GM12892 (cell line): ENCODE results near the gene EFL1.

ENCODE experiments used
- DNase-seq: peaks from one replicate; pipeline ENCODE4 v3.0.0; 2011; ENCODE audit not compliant: insufficient read length
- FAIRE-seq: peaks from 2 replicates; lab custom pipeline; 2011; peaks lifted over from hg19 to GRCh38; lab: Jason Lieb, UNC
- POLR2A ChIP-seq: IDR thresholded peaks from 2 replicates; pipeline ENCODE4 v1.6.1; 2011; ENCODE audit warnings: low read depth, low read length, control low read depth
- POLR2AphosphoS5 ChIP-seq: IDR thresholded peaks from 2 replicates; pipeline ENCODE4 v1.6.1; 2011; ENCODE audit warnings: low read depth, low read length, control low read depth
- TAF1 ChIP-seq: IDR thresholded peaks from 2 replicates; pipeline ENCODE4 v1.6.1; 2011; ENCODE audit warnings: low read depth, mild to moderate bottlenecking, control low read depth, low read length, borderline replicate concordance

EFL1 gene

DNA sequence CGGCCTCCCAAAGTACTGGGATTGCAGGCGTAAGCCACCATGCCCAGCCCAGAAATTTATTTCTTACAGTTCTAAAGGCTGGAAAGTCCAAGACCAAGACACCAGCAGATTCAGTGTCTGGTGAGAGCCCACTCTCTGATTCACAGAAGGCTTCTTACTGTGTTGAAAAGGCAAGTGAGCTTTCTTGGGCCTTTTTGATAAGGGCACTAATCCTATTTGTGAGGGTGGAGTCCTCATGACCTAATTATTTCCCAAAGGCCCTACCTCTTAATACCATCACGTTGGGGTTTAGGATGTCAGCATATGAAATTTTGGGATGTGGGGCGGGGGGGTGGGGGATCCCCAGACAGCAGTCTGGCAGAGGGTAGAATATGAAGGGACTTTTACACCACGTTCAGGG is 169.2 kb downstream of the EFL1 start:
- TF ChIP-seq POLR2AphosphoS5 (no peak), POLR2A (no peak), TAF1 (no peak)
- DNase-seq: no peak
- FAIRE-seq: no peak

DNA sequence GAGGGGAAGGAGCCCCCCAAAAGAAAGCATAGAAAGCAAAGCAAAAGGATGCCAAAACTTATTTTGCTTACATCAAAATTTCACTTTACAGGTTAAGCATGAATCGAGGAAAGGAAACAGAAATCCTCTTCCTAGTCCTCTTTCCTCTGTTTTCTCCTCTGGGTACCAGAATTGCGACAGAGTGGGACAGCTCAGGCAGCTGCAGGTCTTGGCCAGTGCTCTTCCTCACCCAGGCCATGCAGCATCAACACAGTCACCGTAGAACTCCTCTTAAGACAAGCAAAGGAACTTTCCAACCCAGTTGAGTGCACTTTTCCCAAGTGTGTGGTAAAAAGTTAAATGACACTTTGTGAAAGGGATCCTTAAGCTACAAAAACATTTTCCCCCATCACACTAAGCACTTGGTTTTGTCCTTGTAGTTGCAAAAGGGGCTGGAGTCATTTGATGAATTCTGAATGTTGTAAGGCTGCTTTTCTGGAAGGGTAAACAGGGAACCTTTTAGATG is 170.8 kb downstream of the EFL1 start:
- TF ChIP-seq TAF1: no peak
- TF ChIP-seq POLR2AphosphoS5: no peak
- no peak for TF ChIP-seq POLR2A
- DNase-seq: no peak
- FAIRE-seq: no peak

DNA sequence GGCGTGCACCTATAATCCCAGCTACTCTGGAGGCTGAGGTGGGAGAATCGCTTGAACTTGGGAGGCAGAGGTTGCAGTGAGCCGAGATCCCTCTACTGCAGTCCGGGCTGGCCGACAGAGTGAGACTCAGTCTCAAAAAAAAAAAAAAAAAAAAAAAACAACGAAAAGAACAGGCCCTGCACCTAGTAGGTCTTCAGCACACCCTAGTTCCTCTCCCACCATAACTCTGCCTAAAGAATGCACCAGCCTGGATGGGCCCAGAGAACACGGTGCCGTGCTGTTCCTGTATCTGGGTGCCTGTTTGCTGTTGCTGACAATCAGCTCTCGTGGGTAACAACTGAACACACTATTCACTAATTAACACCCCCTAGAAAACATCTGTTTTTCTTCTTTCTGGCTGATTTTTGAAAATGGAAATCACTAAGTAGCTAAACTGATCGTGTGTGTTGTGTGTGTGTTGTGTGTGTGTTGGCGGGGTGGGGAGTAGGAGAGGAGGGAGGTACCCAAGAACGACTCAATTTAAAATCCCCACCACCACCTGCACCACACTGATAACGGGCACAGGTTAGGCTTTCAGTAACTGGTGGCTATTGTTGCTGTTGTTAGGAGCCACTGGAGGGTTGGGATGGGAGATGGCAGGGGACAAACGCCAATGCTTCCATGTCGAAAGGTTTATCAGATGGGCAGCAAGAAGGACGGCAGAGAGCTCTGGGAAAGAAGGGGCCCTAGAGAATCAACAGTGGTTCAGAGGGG is 176.1 kb downstream of the EFL1 start:
- no peak for FAIRE-seq
- DNase-seq: no peak
- TF ChIP-seq POLR2A: no peak
- no peak for TF ChIP-seq POLR2AphosphoS5
- TF ChIP-seq TAF1: no peak

DNA sequence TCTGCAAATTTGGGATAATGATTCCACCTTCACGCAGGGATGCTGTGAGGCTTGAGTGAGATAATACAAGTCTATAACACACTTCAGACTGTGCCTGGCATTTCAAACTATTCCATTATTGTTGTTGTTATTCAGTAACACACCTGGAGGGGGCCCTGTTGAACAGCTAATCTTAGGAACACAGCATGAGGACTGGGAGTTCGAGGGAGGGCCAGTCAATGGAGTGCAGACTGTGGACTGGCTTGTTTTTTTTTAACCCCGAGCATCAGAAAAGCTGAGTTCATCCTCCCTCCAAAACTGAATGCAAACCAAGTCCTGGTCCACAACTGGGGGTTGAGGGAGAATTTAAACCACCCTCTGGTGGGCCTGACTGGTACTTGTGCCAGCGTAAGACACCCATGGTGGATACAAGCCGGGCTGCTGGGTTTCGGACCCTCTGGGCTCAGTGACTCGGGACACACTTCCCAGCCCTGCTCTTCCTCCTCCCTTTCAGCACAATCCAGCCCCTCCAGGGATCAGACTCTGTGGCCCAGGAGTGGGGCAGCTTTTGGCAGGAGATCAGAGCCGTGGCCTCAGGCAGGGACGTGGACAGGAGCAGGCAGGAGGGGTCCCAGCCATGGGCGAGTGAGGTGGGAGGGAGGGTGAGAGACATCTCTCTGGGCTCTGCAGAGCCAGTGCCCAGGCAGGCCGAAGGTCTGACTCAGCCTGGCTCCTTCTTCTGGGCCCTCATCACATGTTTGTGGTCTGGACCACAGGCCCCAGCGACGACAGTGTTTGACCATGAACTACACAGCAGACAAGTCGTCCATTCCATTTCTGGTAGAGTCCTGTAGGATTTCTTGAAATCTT is 180.4 kb downstream of the EFL1 start:
- DNase-seq: no peak
- FAIRE-seq: no peak
- TF ChIP-seq TAF1: no peak
- TF ChIP-seq POLR2AphosphoS5: no peak
- TF ChIP-seq POLR2A: no peak

DNA sequence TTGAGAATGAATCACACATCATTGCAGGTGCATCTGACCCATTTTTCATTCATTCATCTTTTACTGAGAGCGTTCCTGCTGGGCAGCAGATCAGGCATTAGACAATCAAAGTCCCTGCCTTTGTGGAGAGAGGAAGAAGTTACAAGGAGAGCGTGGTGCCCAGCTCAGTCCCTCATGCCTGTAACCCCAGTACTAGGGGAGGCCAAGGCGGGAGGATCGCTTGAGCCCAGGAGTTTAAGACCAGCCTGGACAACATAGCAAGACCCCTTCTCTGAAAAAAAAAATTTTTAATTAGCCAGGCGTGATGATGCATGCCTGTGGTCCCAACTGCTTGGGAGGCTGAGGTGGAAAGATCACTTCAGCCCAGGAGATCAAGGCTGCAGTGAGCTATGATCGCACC is 181.8 kb downstream of the EFL1 start:
- DNase-seq: no peak
- no peak for FAIRE-seq
- TF ChIP-seq TAF1: no peak
- TF ChIP-seq POLR2A: no peak
- TF ChIP-seq POLR2AphosphoS5: no peak
